Endometrial microvascular endothelial cells (primary cell): ENCODE measurements around the gene KRT82. TPM values are rescaled to one million over a fixed set of nuclear protein-coding genes. Genes with fewer than 3 reads are reported as not detected.
"Not testable (repeated sequence)": the region's sequence is repeated elsewhere in the genome, so short reads cannot be mapped to it uniquely, and the experiment has no call there.

Experiments used
- in situ Hi-C: cut with HindIII; loops from 2 replicates; pipeline ENCODE4 v1.10.0; 2017; ENCODE audit warnings: low sequenced_read_pairs, low pct_unique_long_range_greater_than_20kb; ENCODE audit errors: inconsistent ontology term
- total RNA-seq: library from RNA; depleted of rRNA; stranded (reverse); fragments of >200 nt; gene quantifications from one replicate; pipeline ENCODE4 v1.2.3, GENCODE V29; 2015; ENCODE audit errors: inconsistent ontology term

KRT82 gene
- total RNA-seq: not detected

DNA sequence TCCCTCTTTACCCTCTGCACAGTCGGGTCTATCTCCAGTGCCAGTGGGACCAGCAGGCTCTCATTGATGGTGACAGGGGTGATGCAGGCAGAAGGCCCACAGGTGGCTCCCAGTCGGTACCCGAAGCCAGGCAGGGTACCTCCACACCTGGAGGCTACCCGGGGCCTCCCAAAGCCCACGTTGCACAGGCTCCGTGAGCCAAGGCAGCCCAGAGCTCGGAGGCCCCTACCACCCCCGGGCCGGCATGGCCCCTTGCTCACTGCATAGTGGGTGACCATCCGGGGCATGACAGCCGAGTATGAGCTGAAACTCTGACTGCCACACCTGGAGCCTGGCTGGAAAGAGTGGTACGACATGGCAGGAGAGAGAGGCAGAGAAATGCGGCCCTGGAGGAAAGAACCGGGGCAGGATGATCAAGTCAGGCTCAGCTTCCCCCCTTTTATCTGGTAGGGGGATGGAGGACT lies at the start of gene KRT82:
TSS of gene KRT82 (minus strand) at position 414 of the 464 bp plus-strand sequence. CDS start at position 356, 58 bp downstream.
- in situ Hi-C loops: no loop called here

DNA sequence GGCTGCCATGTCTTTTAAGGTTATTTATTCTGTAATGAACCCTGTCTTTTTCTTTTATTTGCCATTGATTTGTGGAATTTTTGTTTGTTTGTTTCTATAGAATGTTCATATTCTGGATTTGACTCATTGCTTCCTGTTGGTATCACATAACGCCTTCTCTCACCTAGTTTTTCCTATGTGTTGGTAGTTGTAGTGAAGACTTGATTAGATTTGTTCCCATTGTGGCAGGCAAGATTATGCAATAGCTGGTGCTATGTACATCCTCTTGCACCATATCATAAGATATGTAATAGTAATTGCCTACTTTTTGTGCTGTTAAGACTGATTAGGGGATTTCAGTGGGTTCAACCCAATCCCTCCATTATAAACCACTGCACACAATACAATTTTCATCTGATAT lies 49.7 kb upstream of the KRT82 start:
- in situ Hi-C loops: no loop called here

GRCh38 chr12:52454411-52455201 lies 48.5 kb upstream of the KRT82 start:
- in situ Hi-C loops: no loop called here

DNA sequence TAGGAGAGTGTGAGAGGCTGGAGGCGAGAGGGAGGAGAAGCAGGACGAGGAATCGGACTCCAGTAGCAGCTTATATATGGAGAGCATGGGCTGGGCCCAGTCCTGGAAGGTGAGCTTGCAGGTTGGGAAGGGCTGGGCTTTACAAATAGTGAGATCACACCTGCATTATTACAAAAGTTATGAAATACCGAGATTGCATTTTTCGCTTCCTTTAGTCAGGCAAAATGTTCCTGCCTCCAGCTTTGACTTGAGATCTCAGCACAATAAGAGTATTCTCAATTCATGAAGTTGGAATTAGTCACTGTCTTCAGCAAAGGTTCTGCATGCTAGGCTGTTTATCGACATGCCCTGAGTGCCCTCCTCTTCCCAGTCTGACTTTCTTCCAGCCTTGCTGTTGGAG lies 46.0 kb upstream of the KRT82 start, which contains the start of gene KRT6B:
TSS of gene KRT6B (minus strand) at position 46 of the 400 bp plus-strand sequence. CDS start 68 bp downstream, outside the sequence.
- in situ Hi-C loops: no loop called here

- in situ Hi-C loops: no loop called here
These were observed 42.1 kb upstream of the KRT82 start for GRCh38 chr12:52448228-52448627.

DNA sequence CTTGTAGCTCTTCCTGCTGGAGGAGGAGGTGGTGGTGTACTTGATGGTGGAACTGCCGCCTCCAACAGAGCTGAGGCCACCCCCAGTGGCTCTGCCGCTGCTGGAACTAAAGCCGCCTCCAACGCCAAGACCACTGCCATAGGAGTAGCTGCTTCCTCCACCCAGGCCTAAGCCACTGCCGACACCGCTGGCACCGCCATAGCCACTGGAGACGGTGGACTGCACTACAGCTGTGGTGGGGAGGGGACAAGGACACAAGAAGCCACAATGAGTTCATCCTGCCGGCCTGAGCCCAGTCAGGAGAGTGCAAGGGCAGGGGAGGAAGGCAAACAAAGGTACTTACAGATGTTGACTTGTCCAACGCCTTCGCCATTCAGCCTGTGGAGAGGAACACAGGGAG lies 41.1 kb upstream of the KRT82 start:
- in situ Hi-C loops: not testable (repeated sequence)

GRCh38 chr12:52446367-52447045 lies 40.4 kb upstream of the KRT82 start:
- in situ Hi-C loops: no loop called here

DNA sequence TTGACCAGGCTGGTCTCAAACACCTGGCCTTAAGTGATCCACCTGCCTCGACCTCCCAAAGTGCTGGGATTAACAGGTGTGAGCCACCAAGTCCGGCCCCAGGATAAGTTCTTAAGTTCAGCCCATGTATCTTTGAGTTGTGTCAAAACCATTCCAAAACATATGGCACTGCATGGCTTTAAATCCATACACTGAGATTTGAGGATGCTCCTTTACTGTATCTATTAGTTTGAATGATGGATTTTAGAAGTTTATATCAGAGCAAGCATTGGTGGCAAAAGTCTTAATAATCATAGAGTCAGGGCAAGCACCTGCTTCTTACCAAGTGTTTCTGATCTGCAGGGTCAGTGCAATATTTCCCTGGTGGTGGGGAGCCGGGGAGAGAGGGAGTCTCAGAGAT lies 39.7 kb upstream of the KRT82 start:
- in situ Hi-C loops: no loop called here

- in situ Hi-C loops: no loop called here
These were observed 38.8 kb upstream of the KRT82 start for GRCh38 chr12:52444647-52445595.

DNA sequence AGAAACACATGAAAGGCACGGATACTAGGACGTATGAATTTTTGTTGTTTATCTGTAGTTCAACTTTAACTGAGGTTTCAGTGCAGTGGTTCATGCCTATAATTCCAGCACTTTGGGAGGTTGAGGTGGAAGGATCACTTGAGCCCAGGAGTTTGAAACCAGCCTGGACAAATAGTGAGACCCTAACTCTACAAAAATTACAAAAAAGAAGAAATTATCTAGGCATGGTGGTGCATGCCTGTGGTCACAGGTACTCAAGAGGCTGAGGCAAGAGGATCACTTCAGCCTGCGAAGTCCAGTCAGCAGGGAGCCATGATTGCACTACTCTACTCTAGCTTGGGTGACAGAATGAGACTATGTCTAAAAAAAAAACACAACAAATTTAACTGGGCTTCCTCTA lies 37.8 kb upstream of the KRT82 start:
- in situ Hi-C loops: no loop called here

DNA sequence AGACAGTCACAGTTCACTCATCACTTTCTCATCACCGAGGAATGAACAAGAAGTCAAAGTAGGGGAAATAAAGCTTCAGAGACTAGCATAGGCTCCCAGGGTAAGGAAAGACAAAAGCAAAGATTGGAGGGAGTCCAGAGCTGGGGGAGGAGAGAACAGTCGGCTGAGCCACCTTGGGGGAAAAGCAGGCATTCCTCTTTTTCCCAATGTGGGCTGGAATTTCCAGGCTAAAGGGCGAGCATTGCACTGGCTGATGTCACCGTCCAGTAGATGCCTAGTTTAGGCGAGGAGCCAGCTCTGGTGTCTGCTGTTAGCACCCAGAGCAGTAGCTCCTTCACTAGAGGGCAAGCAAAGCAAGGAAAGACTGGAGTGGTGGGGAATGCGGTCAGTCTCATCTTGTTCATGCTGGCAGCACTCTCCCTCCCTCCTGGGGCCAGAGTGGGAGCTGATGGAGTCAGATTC lies 36.5 kb upstream of the KRT82 start:
- in situ Hi-C loops: no loop called here

DNA sequence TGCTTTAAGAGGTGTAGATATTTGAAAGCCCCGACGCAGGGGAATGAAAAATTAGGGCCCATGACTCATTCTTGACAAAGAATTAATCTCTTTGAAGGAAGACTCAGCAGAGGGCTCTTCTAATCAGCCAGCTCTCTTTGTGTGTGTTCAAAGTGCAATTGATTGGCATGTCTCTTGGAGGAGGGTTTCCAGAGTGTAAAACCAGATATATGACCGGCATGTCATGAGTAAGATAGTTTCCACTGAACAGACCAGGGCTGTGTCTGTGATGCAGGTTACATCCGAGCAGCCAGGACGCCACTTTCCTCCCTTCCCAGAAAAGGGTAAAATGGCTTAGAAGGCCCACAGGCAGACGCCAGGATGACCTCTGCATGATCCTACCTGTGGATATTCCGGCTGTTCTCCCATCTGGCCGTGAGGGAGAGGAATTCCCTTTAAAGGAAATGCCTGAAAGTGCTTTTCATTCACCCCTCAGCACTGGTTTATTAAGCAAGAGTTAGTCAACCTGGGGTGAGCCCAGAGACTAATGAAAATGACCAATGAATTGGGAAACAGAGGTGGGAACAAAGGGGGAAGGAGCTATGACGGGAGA lies 35.3 kb upstream of the KRT82 start:
- in situ Hi-C loops: no loop called here

- in situ Hi-C loops: no loop called here
These were observed 34.7 kb upstream of the KRT82 start for GRCh38 chr12:52440821-52441319.

DNA sequence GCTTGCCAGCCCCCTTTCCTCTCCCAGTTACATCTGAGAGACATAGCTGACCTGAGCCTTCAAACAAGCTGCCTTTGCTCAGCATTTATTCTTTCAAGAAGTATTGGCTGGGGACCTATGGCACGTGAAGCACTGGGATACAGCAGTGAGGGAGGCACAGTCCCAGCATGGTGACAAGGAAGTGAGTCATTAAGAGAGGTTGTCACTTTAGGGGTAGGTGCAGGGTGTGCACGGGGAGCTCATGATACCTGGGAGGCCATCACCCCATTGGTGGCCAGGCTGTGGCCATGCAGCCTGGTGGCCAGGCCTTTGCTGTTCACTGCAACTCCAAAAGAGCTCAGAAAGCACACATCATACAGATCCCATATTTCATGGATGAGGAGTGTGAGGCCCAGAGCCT lies 33.7 kb upstream of the KRT82 start:
- in situ Hi-C loops: no loop called here

DNA sequence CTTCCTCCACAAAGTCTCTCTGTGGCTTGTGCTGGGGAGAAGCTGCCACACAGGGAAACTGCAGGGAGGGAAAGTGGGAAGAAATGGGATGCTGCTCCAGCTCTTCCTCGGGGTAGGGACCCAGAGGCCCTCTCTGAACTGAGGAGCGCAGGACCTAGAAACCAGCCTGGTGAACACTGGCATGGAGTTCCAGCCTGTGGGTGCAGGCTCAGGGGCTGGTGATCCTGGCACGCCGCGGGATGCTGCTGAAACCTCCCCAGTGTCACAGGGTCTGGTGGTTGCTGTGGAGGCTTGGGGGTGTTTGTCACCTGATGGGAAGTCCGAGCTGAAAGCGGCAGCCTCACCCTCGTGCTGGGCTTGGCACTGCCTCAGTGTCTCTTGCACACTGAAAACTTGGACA lies 33.3 kb upstream of the KRT82 start:
- in situ Hi-C loops: no loop called here

GRCh38 chr12:52438305-52439301 lies 32.5 kb upstream of the KRT82 start:
- in situ Hi-C loops: no loop called here

- in situ Hi-C loops: no loop called here
These were observed 31.4 kb upstream of the KRT82 start for GRCh38 chr12:52437508-52437907.
